Measurements from ENCODE around the gene FAN1.

FAN1 gene

DNA sequence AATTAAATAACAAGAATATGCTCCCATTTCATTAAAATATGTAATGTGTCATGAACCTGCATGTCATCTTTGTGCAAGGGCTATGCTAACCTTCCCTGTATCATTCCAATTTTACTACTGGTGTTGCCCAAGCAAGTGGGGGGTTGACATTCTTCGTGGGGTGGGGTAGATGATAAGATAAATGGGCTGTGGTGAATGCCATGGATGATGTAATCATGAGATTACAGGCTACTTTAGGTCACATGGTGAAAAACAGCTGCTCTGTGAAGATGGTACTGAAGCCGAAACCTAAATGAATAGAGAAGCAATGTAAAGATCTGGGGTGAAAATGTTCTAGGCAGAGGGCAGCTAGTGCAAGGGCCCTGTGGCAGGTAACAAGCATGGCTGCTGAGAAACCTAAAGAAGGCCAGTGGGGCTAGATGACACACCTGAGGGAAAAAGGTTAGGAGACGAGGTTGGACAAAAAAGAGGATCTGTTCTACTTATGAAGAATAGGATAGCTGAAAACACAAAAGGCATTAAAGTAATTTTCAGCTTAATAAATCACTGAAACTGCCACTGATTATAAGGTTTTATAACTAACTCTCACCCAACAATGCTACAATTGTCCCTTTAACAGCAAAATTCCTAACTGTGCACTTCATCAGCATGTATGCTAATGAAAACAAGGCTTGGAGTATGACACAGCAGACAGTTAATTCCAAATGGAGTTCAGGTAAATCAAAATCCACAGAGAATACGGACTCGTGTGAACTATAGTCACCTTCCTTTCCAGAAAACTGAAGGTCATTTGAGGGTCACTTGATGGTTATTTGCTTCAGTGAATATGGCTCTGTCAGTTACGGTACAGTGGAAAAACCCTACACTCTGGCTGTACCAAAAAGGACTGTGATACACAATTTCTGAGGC, 52.8 kb downstream of the FAN1 start:
- H3K9me3 Mint-ChIP-seq = no peaks in the 10 kb centered on the region
- ATAC-seq (ENCODE audit: low read depth) = no peak
- no peak overlapping the region for H3K27ac Mint-ChIP-seq
- DNase-seq (ENCODE audit: low spot score in 2 of 2) = no peak
- H3K36me3 Mint-ChIP-seq = peaks cover 53% of the 10 kb centered on the region
- H3K4me1 Mint-ChIP-seq = peaks cover 10% of the 10 kb centered on the region
- no peaks in the 10 kb centered on the region for H3K27me3 Mint-ChIP-seq
- no peak overlapping the region for H3K4me3 Mint-ChIP-seq

DNA sequence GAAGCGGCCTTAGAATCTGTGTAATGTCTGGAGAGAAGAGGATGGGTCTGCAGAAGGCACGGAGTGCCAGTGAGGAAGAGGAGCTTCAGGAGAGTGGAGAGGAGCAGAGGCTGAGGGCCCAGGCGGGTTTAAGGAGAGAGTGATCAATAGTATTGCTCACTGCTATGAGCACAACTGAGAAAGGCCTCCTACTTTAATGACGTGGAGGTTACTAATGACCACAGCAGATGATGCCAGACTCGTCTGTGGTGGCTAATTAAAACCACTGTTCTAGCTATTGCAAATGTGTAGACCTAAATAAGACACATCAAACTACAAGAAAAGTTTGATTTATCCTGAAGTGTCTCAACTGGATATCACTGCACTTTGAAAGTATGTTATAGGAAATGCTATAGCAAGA, 54.5 kb downstream of the FAN1 start:
- Mint-ChIP-seq H3K4me1 (peaks cover 18% of the 10 kb centered on the region), H3K9me3 (no peaks in the 10 kb centered on the region), H3K4me3 (no peak overlapping the region), H3K27me3 (no peaks in the 10 kb centered on the region), H3K27ac (peak overlapping the region; percentile 0), H3K36me3 (peaks cover 49% of the 10 kb centered on the region)
- DNase-seq (ENCODE audit: low spot score in 2 of 2) = no peak
- ATAC-seq (ENCODE audit: low read depth) = no peak

GRCh38 chr15:30962079-30962478, 58.4 kb downstream of the FAN1 start:
- H3K4me3 Mint-ChIP-seq = no peak overlapping the region
- H3K9me3 Mint-ChIP-seq = no peaks in the 10 kb centered on the region
- peaks cover 39% of the 10 kb centered on the region for H3K36me3 Mint-ChIP-seq
- DNase-seq (ENCODE audit: low spot score in 2 of 2) = no peak
- ATAC-seq (ENCODE audit: low read depth) = no peak
- H3K4me1 Mint-ChIP-seq = peaks cover 22% of the 10 kb centered on the region
- H3K27me3 Mint-ChIP-seq = no peaks in the 10 kb centered on the region
- H3K27ac Mint-ChIP-seq = peak overlapping the region; percentile 67

DNA sequence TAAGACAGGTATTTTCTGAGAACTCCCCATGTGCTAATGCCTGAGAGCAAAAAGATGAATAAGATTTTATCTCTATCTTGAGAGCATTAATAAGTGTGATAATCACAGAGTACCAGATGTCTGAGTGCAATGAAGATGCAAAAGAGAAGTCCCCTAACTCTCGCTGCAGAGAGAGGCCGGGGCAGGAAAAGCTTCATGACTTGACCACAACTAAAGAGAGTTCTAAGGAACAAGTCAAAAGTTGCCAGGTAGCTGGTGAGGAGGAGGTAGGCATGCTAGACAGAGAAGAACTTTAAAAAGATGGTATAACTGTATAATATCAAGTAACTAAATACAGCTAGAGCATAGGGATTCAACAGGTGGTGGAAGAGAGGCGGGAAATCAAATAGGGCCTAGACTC, 58.9 kb downstream of the FAN1 start:
- DNase-seq (ENCODE audit: low spot score in 2 of 2) (no peak), ATAC-seq (ENCODE audit: low read depth) (no peak)
- Mint-ChIP-seq H3K4me3 (no peak overlapping the region), H3K27ac (peak overlapping the region; percentile 67), H3K9me3 (no peaks in the 10 kb centered on the region), H3K27me3 (no peaks in the 10 kb centered on the region), H3K36me3 (peaks cover 34% of the 10 kb centered on the region), H3K4me1 (peaks cover 21% of the 10 kb centered on the region)

- Mint-ChIP-seq H3K9me3 (no peaks in the 10 kb centered on the region), H3K36me3 (peaks cover 30% of the 10 kb centered on the region), H3K4me1 (peaks cover 17% of the 10 kb centered on the region)
Measured at GRCh38 chr15:30963681-30964080, 60.0 kb downstream of the FAN1 start.

DNA sequence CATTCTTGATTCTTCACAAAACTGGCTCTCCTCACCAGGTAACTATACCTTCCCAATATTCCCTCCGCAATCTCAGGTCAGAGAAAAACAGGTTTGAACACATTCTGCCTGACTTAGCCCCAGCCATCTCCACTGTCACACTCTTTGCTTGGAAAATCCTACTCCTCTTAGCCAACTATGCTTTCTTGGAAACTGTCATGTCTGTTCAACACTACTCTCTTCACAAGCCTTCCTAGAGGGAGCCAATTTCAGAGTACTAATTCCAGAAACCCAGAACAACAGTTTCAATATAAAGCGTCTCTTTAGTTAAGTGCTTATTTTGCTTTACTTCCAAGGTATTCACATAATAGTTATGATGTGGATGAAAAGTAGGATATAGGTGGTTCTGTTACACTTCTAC, 66.0 kb downstream of the FAN1 start:
- Mint-ChIP-seq H3K9me3 (no peaks in the 10 kb centered on the region), H3K27me3 (no peaks in the 10 kb centered on the region), H3K36me3 (peaks cover 22% of the 10 kb centered on the region), H3K27ac (peak overlapping the region; percentile 1), H3K4me1 (peaks cover 10% of the 10 kb centered on the region), H3K4me3 (no peak overlapping the region)
- ATAC-seq (ENCODE audit: low read depth) (no peak), DNase-seq (ENCODE audit: low spot score in 2 of 2) (no peak)

More at GRCh38 chr15:30963681-30964080, 60.0 kb downstream of the FAN1 start:
- no peak overlapping the region for H3K27ac Mint-ChIP-seq
- no peaks in the 10 kb centered on the region for H3K27me3 Mint-ChIP-seq
- DNase-seq (ENCODE audit: low spot score in 2 of 2) = no peak
- no peak for ATAC-seq (ENCODE audit: low read depth)
- no peak overlapping the region for H3K4me3 Mint-ChIP-seq

- Mint-ChIP-seq H3K9me3 (no peaks in the 10 kb centered on the region), H3K4me1 (peaks cover 17% of the 10 kb centered on the region), H3K27me3 (no peaks in the 10 kb centered on the region), H3K36me3 (peaks cover 20% of the 10 kb centered on the region), H3K4me3 (no peak overlapping the region), H3K27ac (no peak overlapping the region)
- DNase-seq (ENCODE audit: low spot score in 2 of 2) = no peak
- no peak for ATAC-seq (ENCODE audit: low read depth)
Measured at GRCh38 chr15:30973379-30973778, 69.7 kb downstream of the FAN1 start.

GRCh38 chr15:30974112-30974511, 70.4 kb downstream of the FAN1 start:
- DNase-seq (ENCODE audit: low spot score in 2 of 2) (no peak), ATAC-seq (ENCODE audit: low read depth) (no peak)
- Mint-ChIP-seq H3K4me3 (no peak overlapping the region), H3K27me3 (no peaks in the 10 kb centered on the region), H3K4me1 (peaks cover 20% of the 10 kb centered on the region), H3K36me3 (peaks cover 18% of the 10 kb centered on the region), H3K9me3 (no peaks in the 10 kb centered on the region), H3K27ac (no peak overlapping the region)

GRCh38 chr15:30978328-30978727, 74.6 kb downstream of the FAN1 start:
- no peaks in the 10 kb centered on the region for H3K27me3 Mint-ChIP-seq
- no peaks in the 10 kb centered on the region for H3K9me3 Mint-ChIP-seq
- no peak for DNase-seq (ENCODE audit: low spot score in 2 of 2)
- peaks cover 36% of the 10 kb centered on the region for H3K36me3 Mint-ChIP-seq
- H3K4me1 Mint-ChIP-seq = peaks cover 36% of the 10 kb centered on the region
- peak overlapping the region; percentile 84 for H3K27ac Mint-ChIP-seq
- ATAC-seq (ENCODE audit: low read depth) = no peak
- H3K4me3 Mint-ChIP-seq = no peak overlapping the region

DNA sequence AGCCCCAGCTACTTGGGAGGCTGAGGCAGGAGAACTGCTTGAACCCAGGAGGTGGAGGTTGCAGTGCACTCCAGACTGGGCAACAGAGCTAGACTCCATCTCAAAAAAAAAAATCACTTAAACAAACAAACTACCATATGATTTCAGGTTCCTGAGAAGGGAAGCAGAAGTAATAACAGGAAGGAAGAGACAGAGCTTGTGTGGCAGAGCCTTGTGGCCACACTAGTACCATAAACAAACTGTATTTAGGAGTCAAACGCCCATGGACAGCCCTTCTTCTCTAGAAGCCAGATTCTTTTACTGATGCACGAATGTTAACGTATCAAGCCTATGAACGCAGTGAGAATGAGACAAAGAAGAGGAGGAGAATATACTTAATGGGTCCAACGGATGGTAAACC, 75.7 kb downstream of the FAN1 start:
- Mint-ChIP-seq H3K4me3 (peak overlapping the region; percentile 53), H3K4me1 (peaks cover 48% of the 10 kb centered on the region), H3K27ac (peak overlapping the region; percentile 63), H3K27me3 (no peaks in the 10 kb centered on the region), H3K36me3 (peaks cover 35% of the 10 kb centered on the region), H3K9me3 (no peaks in the 10 kb centered on the region)
- ATAC-seq (ENCODE audit: low read depth) (peak; percentile 80), DNase-seq (ENCODE audit: low spot score in 2 of 2) (no peak)

DNA sequence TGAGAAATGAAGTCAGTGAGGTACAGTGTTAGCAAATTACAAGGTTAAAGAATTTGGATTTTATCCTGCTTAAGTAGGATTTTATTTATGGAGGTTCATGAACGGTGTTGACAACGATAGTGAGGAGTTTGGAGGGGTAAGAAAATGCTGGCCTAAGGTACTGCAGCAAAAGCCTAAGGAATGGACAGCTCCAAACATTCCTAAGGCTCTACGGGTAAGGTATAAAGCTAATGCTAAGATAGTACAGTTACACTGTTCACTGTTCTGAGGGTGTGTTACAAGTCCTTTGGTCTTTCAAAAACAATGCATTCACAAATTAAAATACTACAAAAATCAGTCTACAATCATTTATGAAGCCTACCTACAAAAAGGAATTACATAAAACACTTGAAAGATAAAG, 80.4 kb downstream of the FAN1 start:
- H3K9me3 Mint-ChIP-seq = no peaks in the 10 kb centered on the region
- peak overlapping the region; percentile 74 for H3K4me3 Mint-ChIP-seq
- peaks cover 45% of the 10 kb centered on the region for H3K36me3 Mint-ChIP-seq
- peaks cover 57% of the 10 kb centered on the region for H3K4me1 Mint-ChIP-seq
- peak overlapping the region; percentile 76 for H3K27ac Mint-ChIP-seq
- no peak for ATAC-seq (ENCODE audit: low read depth)
- no peak for DNase-seq (ENCODE audit: low spot score in 2 of 2)
- H3K27me3 Mint-ChIP-seq = no peaks in the 10 kb centered on the region

GRCh38 chr15:30984542-30984941, 80.8 kb downstream of the FAN1 start:
- Mint-ChIP-seq H3K9me3 (no peaks in the 10 kb centered on the region), H3K27ac (peak overlapping the region; percentile 76), H3K4me1 (peaks cover 53% of the 10 kb centered on the region), H3K4me3 (peak overlapping the region; percentile 74), H3K27me3 (no peaks in the 10 kb centered on the region), H3K36me3 (peaks cover 42% of the 10 kb centered on the region)
- DNase-seq (ENCODE audit: low spot score in 2 of 2) (no peak), ATAC-seq (ENCODE audit: low read depth) (peak; percentile 45)

- DNase-seq (ENCODE audit: low spot score in 2 of 2) (no peak), ATAC-seq (ENCODE audit: low read depth) (no peak)
- peak overlapping the region; percentile 76 for H3K27ac Mint-ChIP-seq
- no peaks in the 10 kb centered on the region for H3K9me3 Mint-ChIP-seq
- H3K27me3 Mint-ChIP-seq = no peaks in the 10 kb centered on the region
- peaks cover 51% of the 10 kb centered on the region for H3K4me1 Mint-ChIP-seq
- H3K36me3 Mint-ChIP-seq = peaks cover 39% of the 10 kb centered on the region
- peak overlapping the region; percentile 74 for H3K4me3 Mint-ChIP-seq
Measured at GRCh38 chr15:30985081-30985531, 81.4 kb downstream of the FAN1 start.

DNA sequence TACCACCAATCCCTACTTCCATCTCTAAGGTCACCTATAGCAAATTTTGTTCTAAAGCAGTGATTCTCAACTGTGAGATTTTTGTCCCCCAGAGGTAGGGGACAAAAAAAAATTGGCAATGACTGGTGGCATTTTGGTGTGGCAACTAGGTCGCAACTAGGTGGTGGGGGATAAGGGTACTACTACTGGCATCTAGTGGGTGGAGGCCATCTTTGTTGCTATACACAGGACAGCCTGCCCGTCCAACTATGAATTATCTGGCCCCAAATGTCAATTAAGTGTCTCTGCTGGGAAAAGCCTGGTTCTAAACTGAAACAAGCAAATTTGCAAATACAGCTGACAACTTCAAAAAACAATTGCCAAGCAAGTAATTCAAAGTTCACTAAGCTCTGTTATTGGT, 86.3 kb downstream of the FAN1 start:
- Mint-ChIP-seq H3K27me3 (no peaks in the 10 kb centered on the region), H3K36me3 (peaks cover 14% of the 10 kb centered on the region), H3K9me3 (no peaks in the 10 kb centered on the region), H3K4me1 (peaks cover 30% of the 10 kb centered on the region), H3K27ac (peak overlapping the region; percentile 94), H3K4me3 (peak overlapping the region; percentile 97)
- no peak for ATAC-seq (ENCODE audit: low read depth)
- DNase-seq (ENCODE audit: low spot score in 2 of 2) = no peak

All from memory B cell (primary cell).